Endothelial cell (in vitro differentiated cells): ENCODE data around the gene FSCN2. TPM values are rescaled to one million over a fixed set of nuclear protein-coding genes. Genes with fewer than 3 reads are reported as not detected.

Source experiments
- DNase-seq: peaks from one replicate; pipeline ENCODE4 v3.0.0; 2021; ENCODE audit warnings: low spot score
- H3K27ac Mint-ChIP-seq: one replicate; pipeline ENCODE4 v1.8.0; 2021; ENCODE audit warnings: mixed read lengths, inconsistent platforms; ENCODE audit not compliant: unreplicated experiment
- H3K27me3 Mint-ChIP-seq: one replicate; pipeline ENCODE4 v1.8.0; 2021; ENCODE audit warnings: mild to moderate bottlenecking, moderate library complexity, mixed read lengths, inconsistent platforms; ENCODE audit not compliant: unreplicated experiment
- H3K36me3 Mint-ChIP-seq: one replicate; pipeline ENCODE4 v1.8.0; 2021; ENCODE audit warnings: mild to moderate bottlenecking, low read depth, mixed read lengths, inconsistent platforms; ENCODE audit not compliant: unreplicated experiment
- H3K4me1 Mint-ChIP-seq: one replicate; pipeline ENCODE4 v1.8.0; 2021; ENCODE audit warnings: mild to moderate bottlenecking, mixed read lengths, inconsistent platforms; ENCODE audit not compliant: unreplicated experiment
- H3K4me3 Mint-ChIP-seq: one replicate; pipeline ENCODE4 v1.8.0; 2021; ENCODE audit warnings: mild to moderate bottlenecking, mixed read lengths, inconsistent platforms; ENCODE audit not compliant: unreplicated experiment
- H3K9me3 Mint-ChIP-seq: one replicate; pipeline ENCODE4 v1.8.0; 2021; ENCODE audit warnings: mixed read lengths, inconsistent platforms; ENCODE audit not compliant: unreplicated experiment
- total RNA-seq: library from RNA; stranded (reverse); fragmentation: NEBNext Ultra II Directional; extraction: Animal tissue kit (Norgen Biotek cat#: 25700); gene quantifications from one replicate; pipeline ENCODE4 v1.2.1, GENCODE V29; 2021; ENCODE audit not compliant: unreplicated experiment
- TF ChIP-seq, protein P1 (sequence below): fragments of 200-600 bp; sonication (generic); IDR thresholded peaks from one replicate; pipeline ENCODE4 v1.5.0; 2021; ENCODE audit warnings: antibody characterized with exemption; ENCODE audit not compliant: unreplicated experiment

FSCN2 gene
- total RNA-seq, 1 donor from 2014 or later, result 1.5 TPM

DNA sequence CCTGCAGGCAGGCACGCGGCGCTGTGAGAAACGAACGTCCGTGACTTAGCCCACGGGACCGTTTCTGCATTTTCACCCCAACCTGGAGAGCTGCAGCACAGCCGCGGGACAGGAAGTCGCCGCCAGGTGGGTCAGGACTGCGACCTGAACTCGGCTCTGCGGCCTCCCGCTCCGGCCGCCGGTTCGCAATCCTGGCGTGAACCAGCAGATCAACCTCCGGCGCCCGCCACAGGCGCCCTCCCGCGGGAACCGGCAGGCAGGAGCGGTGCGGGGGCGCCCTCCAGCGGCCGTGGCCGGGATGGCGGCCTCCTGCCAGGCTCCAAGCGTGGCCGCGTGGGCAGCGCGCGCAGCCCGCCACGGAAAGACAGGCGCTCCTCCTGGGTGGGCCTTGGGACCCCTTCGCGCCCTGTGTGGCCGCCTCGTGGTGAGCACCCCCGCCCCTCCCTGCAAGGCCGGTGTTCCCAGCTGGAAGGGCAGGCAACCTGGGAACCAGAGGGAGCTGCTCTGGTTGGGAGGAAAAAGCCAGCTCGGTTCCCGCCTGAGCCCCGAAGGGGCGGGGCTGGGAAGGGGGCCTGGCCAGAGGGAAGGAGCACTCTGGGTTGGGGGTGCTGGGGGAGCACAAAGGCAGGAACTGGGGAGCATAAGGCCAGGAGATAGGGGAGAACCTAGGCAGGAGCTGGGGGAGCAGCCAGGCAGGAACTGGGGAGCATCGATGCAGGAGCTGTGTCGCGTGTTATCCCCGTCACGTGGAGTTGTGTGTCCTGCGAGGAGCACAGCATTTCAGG is 43.8 kb upstream of the FSCN2 start:
- Mint-ChIP-seq H3K36me3 (no peaks in the 10 kb centered on the region), H3K27ac (no peak overlapping the region), H3K4me3 (no peak overlapping the region), H3K4me1 (peaks cover 8% of the 10 kb centered on the region), H3K9me3 (no peaks in the 10 kb centered on the region), H3K27me3 (peaks cover 16% of the 10 kb centered on the region)
- DNase-seq, result peak; percentile 93
- TF ChIP-seq, protein P1, sequence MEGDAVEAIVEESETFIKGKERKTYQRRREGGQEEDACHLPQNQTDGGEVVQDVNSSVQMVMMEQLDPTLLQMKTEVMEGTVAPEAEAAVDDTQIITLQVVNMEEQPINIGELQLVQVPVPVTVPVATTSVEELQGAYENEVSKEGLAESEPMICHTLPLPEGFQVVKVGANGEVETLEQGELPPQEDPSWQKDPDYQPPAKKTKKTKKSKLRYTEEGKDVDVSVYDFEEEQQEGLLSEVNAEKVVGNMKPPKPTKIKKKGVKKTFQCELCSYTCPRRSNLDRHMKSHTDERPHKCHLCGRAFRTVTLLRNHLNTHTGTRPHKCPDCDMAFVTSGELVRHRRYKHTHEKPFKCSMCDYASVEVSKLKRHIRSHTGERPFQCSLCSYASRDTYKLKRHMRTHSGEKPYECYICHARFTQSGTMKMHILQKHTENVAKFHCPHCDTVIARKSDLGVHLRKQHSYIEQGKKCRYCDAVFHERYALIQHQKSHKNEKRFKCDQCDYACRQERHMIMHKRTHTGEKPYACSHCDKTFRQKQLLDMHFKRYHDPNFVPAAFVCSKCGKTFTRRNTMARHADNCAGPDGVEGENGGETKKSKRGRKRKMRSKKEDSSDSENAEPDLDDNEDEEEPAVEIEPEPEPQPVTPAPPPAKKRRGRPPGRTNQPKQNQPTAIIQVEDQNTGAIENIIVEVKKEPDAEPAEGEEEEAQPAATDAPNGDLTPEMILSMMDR, result peak; percentile 99

DNA sequence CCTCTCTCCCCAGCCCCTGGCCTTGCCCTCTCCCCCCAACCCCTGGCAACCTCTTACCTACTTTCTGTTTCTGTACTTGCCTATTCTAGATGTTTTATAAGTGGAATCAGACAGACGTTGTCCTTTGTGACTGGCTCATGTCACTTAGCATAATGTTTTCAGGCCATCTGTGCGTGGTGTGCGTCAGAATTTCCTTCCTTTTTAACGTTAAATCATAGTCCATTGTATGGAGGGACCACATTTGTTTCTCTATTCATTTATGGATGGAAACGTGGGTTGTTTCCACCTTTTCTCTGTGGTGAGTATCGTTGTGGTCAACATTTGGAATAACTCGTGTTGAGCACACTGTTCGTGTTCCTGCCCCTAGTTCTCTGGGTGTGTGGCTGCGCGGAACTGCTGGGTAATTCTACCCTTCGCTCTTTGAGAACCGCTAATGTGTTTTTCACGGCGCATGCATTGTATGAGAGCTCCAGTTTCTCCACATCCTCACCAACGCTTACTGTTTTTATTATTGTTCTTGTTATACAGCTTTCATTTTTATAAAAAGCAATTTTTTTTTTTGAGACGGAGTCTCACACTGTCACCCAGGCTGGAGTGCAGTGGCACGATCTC is 41.9 kb upstream of the FSCN2 start:
- Mint-ChIP-seq H3K36me3 (no peaks in the 10 kb centered on the region), H3K9me3 (no peaks in the 10 kb centered on the region), H3K4me3 (no peak overlapping the region), H3K27me3 (peaks cover 16% of the 10 kb centered on the region), H3K4me1 (peaks cover 15% of the 10 kb centered on the region), H3K27ac (no peak overlapping the region)
- no peak for DNase-seq
- TF ChIP-seq, protein P1, result no peak

DNA sequence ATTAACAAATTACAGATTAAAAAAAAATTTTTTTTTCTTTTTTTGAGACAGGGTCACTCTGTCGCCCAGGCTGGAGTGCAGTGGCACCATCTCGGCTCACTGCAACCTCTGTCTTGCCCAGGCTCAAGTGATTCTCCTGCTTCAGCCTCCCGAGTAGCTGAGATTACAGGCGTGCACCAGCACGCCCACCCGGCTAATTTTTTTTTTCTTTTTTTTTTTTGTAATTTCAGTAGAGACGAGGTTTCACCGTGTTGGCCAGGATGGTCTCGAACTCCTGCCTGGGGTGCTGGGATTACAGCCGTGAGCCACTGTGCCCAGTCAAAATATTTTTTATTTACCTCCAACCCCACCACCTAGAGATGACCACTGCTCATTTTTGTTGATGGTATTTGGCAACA is 41.1 kb upstream of the FSCN2 start:
- peaks cover 15% of the 10 kb centered on the region for H3K4me1 Mint-ChIP-seq
- TF ChIP-seq, protein P1, result no peak

DNA sequence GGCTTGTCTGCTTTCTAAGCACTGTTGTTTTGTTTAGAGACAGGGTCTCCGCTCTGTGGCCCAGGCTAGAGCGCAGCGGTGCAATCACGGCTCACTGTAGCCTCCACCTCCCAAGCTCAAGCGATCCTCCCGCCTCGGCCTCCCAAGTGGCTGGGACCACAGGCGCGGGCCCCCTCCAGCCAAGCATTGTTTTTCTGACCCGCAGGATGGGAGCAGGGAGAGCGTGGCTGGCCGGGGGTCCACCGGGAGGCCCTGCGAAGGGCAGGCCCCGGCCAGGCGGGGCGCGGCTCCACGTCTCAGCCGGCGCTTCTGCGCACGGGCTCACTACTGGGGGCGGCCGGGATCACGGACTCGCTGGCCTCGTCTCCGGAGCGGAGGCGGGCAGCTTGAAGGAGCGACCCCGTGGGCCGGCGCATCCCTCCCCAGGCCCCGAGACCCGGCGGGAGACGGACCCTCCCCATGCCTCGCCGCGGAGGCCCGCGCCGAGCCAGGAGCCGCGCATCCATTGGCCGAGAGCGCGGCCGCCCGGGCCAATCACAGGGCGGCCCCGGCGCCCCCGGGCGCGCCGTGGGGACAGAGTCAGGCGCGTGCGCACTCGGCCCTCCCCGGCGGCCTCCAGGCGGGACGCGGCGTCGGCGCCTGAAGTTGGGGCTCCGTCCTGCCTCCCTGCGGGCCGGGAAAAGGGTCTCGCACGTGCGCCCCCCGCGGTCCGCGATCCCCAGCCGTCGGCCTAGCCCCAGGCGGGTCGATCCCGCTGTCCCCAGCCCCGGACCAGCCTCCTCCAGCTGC is 40.5 kb upstream of the FSCN2 start:
- Mint-ChIP-seq H3K4me1 (peaks cover 15% of the 10 kb centered on the region), H3K36me3 (no peaks in the 10 kb centered on the region), H3K4me3 (no peak overlapping the region), H3K27ac (peak overlapping the region; percentile 61), H3K9me3 (no peaks in the 10 kb centered on the region), H3K27me3 (peaks cover 12% of the 10 kb centered on the region)
- TF ChIP-seq, protein P1, result no peak
- peak; percentile 73 for DNase-seq

More for the DNA sequence above, 41.1 kb upstream of the FSCN2 start:
- no peaks in the 10 kb centered on the region for H3K36me3 Mint-ChIP-seq
- H3K4me3 Mint-ChIP-seq, result no peak overlapping the region
- peaks cover 14% of the 10 kb centered on the region for H3K27me3 Mint-ChIP-seq
- peak overlapping the region; percentile 61 for H3K27ac Mint-ChIP-seq
- H3K9me3 Mint-ChIP-seq, result no peaks in the 10 kb centered on the region
- DNase-seq, result no peak
